Smooth muscle cell (in vitro differentiated cells): ENCODE measurements around the gene FBXO46. TPM values are rescaled to one million over a fixed set of nuclear protein-coding genes. Genes with fewer than 3 reads are reported as not detected.
A peak's percentile ranks its signal among the peaks of the same experiment; 100 is the strongest.

Experiments used
- DNase-seq: peaks from one replicate; lab custom pipeline; 2025; ENCODE audit not compliant: unreplicated experiment; lab: John Stamatoyannopoulos, UW
- H2AFZ ChIP-seq: fragments of 200-600 bp; sonication (generic); 2 replicates; pipeline ENCODE4 v1.6.0; 2016; ENCODE audit warnings: antibody characterized with exemption, low read depth, mild to moderate bottlenecking
- H3F3A ChIP-seq: fragments of 200-600 bp; sonication (generic); 2 replicates; pipeline ENCODE4 v1.6.0; 2017; ENCODE audit warnings: antibody characterized with exemption, low read depth
- H3K27ac ChIP-seq: fragments of 200-600 bp; sonication (generic); 2 replicates; pipeline ENCODE4 v1.5.1; 2016; ENCODE audit warnings: low read depth, mild to moderate bottlenecking
- H3K27me3 ChIP-seq: fragments of 200-600 bp; sonication (generic); 2 replicates; pipeline ENCODE4 v1.6.1; 2016; ENCODE audit warnings: low read depth, mild to moderate bottlenecking
- H3K36me3 ChIP-seq: fragments of 200-600 bp; sonication (generic); 2 replicates; pipeline ENCODE4 v1.5.1; 2016; ENCODE audit warnings: low read depth
- H3K4me1 ChIP-seq: fragments of 200-600 bp; sonication (generic); 2 replicates; pipeline ENCODE4 v1.5.1; 2016; ENCODE audit warnings: low read depth
- H3K4me2 ChIP-seq: fragments of 200-600 bp; sonication (generic); 2 replicates; pipeline ENCODE4 v1.6.0; 2016; ENCODE audit warnings: mild to moderate bottlenecking
- H3K4me3 ChIP-seq: fragments of 200-600 bp; sonication (generic); 2 replicates; pipeline ENCODE4 v1.5.1; 2016; ENCODE audit warnings: mild to moderate bottlenecking
- H3K79me2 ChIP-seq: fragments of 200-600 bp; sonication (generic); 2 replicates; pipeline ENCODE4 v1.6.0; 2016; ENCODE audit warnings: low read depth, mild to moderate bottlenecking
- H3K9ac ChIP-seq: fragments of 200-600 bp; sonication (generic); 2 replicates; pipeline ENCODE4 v1.6.0; 2016; ENCODE audit warnings: low read depth
- H3K9me3 ChIP-seq: fragments of 200-600 bp; sonication (generic); replicated peaks from 2 replicates; pipeline ENCODE4 v1.5.1; 2016; ENCODE audit warnings: low read depth
- H4K20me1 ChIP-seq: fragments of 200-600 bp; sonication (generic); 2 replicates; pipeline ENCODE4 v1.6.0; 2016; ENCODE audit warnings: low read depth
- WGBS: methylation state at CpG from one replicate; pipeline ENCODE4 v1.1.7; 2016; ENCODE audit warnings: low lambda C conversion rate; 5-methylcytosine and 5-hydroxymethylcytosine counted together
- polyA plus RNA-seq: library from polyadenylated mRNA; unstranded; fragments of >200 nt; fragmentation: Nextera tagmentation; extraction: Ambion mirVana; gene quantifications from 2 replicates; pipeline ENCODE4 v1.2.1, GENCODE V29; 2016
- total RNA-seq: library from RNA; depleted of rRNA; stranded (reverse); fragments of >200 nt; gene quantifications from 2 replicates; pipeline ENCODE4 v1.2.3, GENCODE V29; 2014
- TF ChIP-seq, protein P1 (sequence below): fragments of 200-600 bp; sonication (generic); IDR thresholded peaks from 2 replicates; pipeline ENCODE4 v1.5.1; 2017; ENCODE audit warnings: borderline replicate concordance, mild to moderate bottlenecking, antibody characterized with exemption; ENCODE audit not compliant: insufficient read depth, poor library complexity, severe bottlenecking

Gene FBXO46
- total and polyA plus RNA-seq, 2 experiments from 2014 or later = 7.2 to 7.9 TPM

DNA sequence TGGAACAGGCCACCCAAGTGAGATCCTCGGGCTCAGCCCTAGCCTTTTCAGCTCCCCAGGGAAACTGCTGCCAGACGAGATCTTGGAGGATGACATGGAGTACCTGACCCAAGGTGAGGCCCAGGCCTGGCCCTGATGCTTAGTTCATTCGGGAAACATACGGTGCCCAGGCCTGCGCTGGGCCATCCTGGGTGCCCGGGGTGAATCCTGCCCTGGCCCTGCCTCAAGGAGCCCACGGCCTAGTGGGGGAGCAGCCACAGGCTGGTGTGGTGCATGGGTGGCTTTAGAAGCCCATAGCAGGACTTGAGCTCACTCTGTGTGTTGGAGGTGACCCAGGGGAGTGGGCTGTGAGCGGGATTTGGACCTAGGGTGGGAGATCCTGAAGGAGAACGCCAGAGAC is 28.2 kb upstream of the FBXO46 start:
- WGBS = 88% methylated on average over 8 of the region's 9 CpGs
- Histone ChIP-seq H3K9me3 (no peaks in the 10 kb centered on the region), H2AFZ (no peak overlapping the region), H3K4me3 (no peak overlapping the region), H3K27me3 (no peaks in the 10 kb centered on the region), H3K36me3 (no peaks in the 10 kb centered on the region), H3F3A (no peaks in the 10 kb centered on the region), H3K9ac (no peak overlapping the region), H3K4me1 (no peaks in the 10 kb centered on the region), H3K4me2 (no peak overlapping the region), H4K20me1 (no peaks in the 10 kb centered on the region), H3K27ac (no peak overlapping the region), H3K79me2 (no peaks in the 10 kb centered on the region)
- TF ChIP-seq, protein P1, sequence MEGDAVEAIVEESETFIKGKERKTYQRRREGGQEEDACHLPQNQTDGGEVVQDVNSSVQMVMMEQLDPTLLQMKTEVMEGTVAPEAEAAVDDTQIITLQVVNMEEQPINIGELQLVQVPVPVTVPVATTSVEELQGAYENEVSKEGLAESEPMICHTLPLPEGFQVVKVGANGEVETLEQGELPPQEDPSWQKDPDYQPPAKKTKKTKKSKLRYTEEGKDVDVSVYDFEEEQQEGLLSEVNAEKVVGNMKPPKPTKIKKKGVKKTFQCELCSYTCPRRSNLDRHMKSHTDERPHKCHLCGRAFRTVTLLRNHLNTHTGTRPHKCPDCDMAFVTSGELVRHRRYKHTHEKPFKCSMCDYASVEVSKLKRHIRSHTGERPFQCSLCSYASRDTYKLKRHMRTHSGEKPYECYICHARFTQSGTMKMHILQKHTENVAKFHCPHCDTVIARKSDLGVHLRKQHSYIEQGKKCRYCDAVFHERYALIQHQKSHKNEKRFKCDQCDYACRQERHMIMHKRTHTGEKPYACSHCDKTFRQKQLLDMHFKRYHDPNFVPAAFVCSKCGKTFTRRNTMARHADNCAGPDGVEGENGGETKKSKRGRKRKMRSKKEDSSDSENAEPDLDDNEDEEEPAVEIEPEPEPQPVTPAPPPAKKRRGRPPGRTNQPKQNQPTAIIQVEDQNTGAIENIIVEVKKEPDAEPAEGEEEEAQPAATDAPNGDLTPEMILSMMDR = no peak
- DNase-seq = no peak

DNA sequence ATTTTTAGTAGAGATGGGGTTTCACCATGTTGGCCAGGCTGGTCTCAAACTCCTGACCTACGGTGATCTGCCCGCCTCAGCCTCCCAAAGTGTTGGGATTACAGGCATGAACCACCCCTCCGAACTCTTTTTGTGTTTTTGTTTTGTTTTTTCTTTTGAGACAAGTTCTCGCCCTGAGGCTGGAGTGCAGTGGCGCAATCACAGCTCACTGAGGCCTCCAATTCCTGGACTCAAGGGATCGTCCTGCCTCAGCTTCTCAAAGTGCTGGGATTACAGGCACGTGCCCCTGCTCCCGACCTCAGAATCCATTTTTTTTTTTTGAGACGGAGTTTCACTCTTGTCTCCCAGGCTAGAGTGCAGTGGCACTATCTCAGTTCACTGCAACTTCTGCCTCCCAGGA is 27.0 kb upstream of the FBXO46 start:
- Histone ChIP-seq H3K4me3 (no peak overlapping the region), H3K27me3 (no peaks in the 10 kb centered on the region), H3K9me3 (no peaks in the 10 kb centered on the region), H3K36me3 (no peaks in the 10 kb centered on the region), H4K20me1 (no peaks in the 10 kb centered on the region), H3K4me1 (no peaks in the 10 kb centered on the region), H2AFZ (no peak overlapping the region), H3K27ac (no peak overlapping the region), H3F3A (no peaks in the 10 kb centered on the region), H3K9ac (no peak overlapping the region), H3K4me2 (no peak overlapping the region), H3K79me2 (no peaks in the 10 kb centered on the region)
- TF ChIP-seq, protein P1 = no peak
- WGBS = 79% methylated on average over 9 of the region's 9 CpGs
- DNase-seq = no peak

DNA sequence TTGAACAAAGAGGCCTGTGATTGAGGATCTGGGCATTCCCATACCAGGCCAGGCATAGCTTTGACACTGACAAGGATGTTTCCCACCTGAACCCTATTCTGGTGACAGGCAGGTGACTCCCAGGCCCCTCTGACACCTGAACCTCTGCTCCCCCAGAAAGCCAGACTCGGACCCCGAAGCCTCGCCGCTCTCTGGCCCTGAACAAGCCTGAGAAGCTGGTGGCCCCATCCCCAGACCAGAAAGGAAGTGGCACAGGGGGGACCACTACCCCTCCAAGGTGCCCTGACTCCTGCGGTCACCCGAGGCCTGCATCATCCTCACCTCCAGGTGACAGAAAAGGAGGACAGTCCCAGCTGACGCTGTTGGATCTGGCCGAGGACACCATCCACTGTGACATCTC is 23.6 kb upstream of the FBXO46 start:
- no peak overlapping the region for H3K9ac ChIP-seq
- no peaks in the 10 kb centered on the region for H4K20me1 ChIP-seq
- H3K9me3 ChIP-seq = no peaks in the 10 kb centered on the region
- no peak overlapping the region for H3K4me3 ChIP-seq
- H3K27me3 ChIP-seq = no peaks in the 10 kb centered on the region
- no peaks in the 10 kb centered on the region for H3K79me2 ChIP-seq
- no peak overlapping the region for H3K4me2 ChIP-seq
- WGBS = 96% methylated on average over 8 of the region's 8 CpGs
- no peak overlapping the region for H2AFZ ChIP-seq
- no peaks in the 10 kb centered on the region for H3F3A ChIP-seq
- no peaks in the 10 kb centered on the region for H3K4me1 ChIP-seq
- TF ChIP-seq, protein P1 = no peak
- H3K36me3 ChIP-seq = no peaks in the 10 kb centered on the region
- no peak for DNase-seq
- H3K27ac ChIP-seq = no peak overlapping the region

DNA sequence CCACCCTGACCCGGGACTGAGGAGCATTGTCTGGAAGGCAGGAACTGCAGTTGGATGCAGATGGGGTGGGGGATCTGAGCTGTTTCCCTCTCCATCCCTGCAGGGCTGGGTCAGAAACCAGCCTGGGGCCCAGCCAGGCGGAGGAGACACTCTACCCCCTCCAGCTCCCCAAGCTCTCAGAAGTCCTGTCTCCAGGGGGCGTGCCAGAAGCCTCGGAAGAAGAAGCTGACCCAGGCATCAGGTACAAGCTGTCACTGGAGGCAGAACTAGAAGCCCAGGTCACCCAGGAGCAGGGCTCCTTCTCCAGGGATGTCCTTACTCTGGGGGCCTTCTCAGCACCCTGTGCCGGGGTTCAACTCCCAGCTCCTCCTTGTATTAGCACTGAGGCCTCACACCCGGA is 22.9 kb upstream of the FBXO46 start:
- no peak for DNase-seq
- Histone ChIP-seq H3K27ac (no peak overlapping the region), H3K9me3 (no peaks in the 10 kb centered on the region), H3K36me3 (no peaks in the 10 kb centered on the region), H3K4me2 (no peak overlapping the region), H4K20me1 (no peaks in the 10 kb centered on the region), H3K9ac (no peak overlapping the region), H2AFZ (no peak overlapping the region), H3K4me1 (no peaks in the 10 kb centered on the region), H3K27me3 (no peaks in the 10 kb centered on the region), H3K4me3 (no peak overlapping the region), H3F3A (no peaks in the 10 kb centered on the region), H3K79me2 (no peaks in the 10 kb centered on the region)
- 60% methylated on average over 6 of the region's 6 CpGs for WGBS
- TF ChIP-seq, protein P1 = peak; percentile 7
